ENCODE data around the gene CBX4. TPM values are rescaled to one million over a fixed set of nuclear protein-coding genes. Genes with fewer than 3 reads are reported as not detected.
A peak's percentile ranks its signal among the peaks of the same experiment; 100 is the strongest.

The CBX4 gene
- total and polyA plus RNA-seq, 2 of the 13 experiments (the other 11 are each of a cell fraction or from before 2014, with no cell fraction given), result 25.8 to 50.8 TPM

GRCh38 chr17:79798299-79799173, 40.7 kb downstream of the CBX4 start (continued):
- TF ChIP-seq ZBED4 (CRISPR knock-in tag; IDR thresholded peaks at IDR 0.05; ENCODE audit: borderline replicate concordance) (no peak), ATM (IDR thresholded peaks at IDR 0.05; ENCODE audit: borderline replicate concordance) (no peak), MEF2D (CRISPR knock-in tag; IDR thresholded peaks at IDR 0.05) (no peak; the same call in 1 of the 2 replicates), CREB1 (IDR thresholded peaks at IDR 0.05) (no peak), CREB1 (CRISPR knock-in tag; IDR thresholded peaks at IDR 0.05) (no peak), ZBTB8A (CRISPR knock-in tag; IDR thresholded peaks at IDR 0.05; ENCODE audit: borderline replicate concordance, low read depth) (no peak), ZFP1 (CRISPR knock-in tag; IDR thresholded peaks at IDR 0.05) (no peak), ZNF558 (CRISPR knock-in tag; IDR thresholded peaks at IDR 0.05; ENCODE audit: borderline replicate concordance) (no peak), SMAD1 (CRISPR knock-in tag; IDR thresholded peaks at IDR 0.05; ENCODE audit: borderline replicate concordance, low read depth) (0 out of 2 replicates have a peak, but pooled peaks have one; percentile 60), ZNF891 (CRISPR knock-in tag; IDR thresholded peaks at IDR 0.05) (no peak), ZNF773 (CRISPR knock-in tag; IDR thresholded peaks at IDR 0.05; ENCODE audit: borderline replicate concordance) (no peak), MYNN (CRISPR knock-in tag; IDR thresholded peaks at IDR 0.05; ENCODE audit: low read depth) (0 out of 2 replicates have a peak, but pooled peaks have one; percentile 23), KDM3A (CRISPR knock-in tag; IDR thresholded peaks at IDR 0.05; ENCODE audit: low read depth) (no peak), HES4 (CRISPR knock-in tag; IDR thresholded peaks at IDR 0.05; ENCODE audit: borderline replicate concordance) (peak; percentile 14; the same call in 1 of the 2 replicates), NFE2L1 (CRISPR knock-in tag; IDR thresholded peaks at IDR 0.05; ENCODE audit: borderline replicate concordance) (0 out of 2 replicates have a peak, but pooled peaks have one; percentile 51), PAX8 (CRISPR knock-in tag; IDR thresholded peaks at IDR 0.05; ENCODE audit: borderline replicate concordance) (no peak), KLF16 (CRISPR knock-in tag; IDR thresholded peaks at IDR 0.05) (peak in 1 of 2 experiments; percentile 58; a peak in 1 of 4 replicates), ZNF775 (CRISPR knock-in tag; IDR thresholded peaks at IDR 0.05; ENCODE audit: borderline replicate concordance) (no peak), IKZF5 (CRISPR knock-in tag; IDR thresholded peaks at IDR 0.05) (no peak)
- TF ChIP-seq, protein P1, sequence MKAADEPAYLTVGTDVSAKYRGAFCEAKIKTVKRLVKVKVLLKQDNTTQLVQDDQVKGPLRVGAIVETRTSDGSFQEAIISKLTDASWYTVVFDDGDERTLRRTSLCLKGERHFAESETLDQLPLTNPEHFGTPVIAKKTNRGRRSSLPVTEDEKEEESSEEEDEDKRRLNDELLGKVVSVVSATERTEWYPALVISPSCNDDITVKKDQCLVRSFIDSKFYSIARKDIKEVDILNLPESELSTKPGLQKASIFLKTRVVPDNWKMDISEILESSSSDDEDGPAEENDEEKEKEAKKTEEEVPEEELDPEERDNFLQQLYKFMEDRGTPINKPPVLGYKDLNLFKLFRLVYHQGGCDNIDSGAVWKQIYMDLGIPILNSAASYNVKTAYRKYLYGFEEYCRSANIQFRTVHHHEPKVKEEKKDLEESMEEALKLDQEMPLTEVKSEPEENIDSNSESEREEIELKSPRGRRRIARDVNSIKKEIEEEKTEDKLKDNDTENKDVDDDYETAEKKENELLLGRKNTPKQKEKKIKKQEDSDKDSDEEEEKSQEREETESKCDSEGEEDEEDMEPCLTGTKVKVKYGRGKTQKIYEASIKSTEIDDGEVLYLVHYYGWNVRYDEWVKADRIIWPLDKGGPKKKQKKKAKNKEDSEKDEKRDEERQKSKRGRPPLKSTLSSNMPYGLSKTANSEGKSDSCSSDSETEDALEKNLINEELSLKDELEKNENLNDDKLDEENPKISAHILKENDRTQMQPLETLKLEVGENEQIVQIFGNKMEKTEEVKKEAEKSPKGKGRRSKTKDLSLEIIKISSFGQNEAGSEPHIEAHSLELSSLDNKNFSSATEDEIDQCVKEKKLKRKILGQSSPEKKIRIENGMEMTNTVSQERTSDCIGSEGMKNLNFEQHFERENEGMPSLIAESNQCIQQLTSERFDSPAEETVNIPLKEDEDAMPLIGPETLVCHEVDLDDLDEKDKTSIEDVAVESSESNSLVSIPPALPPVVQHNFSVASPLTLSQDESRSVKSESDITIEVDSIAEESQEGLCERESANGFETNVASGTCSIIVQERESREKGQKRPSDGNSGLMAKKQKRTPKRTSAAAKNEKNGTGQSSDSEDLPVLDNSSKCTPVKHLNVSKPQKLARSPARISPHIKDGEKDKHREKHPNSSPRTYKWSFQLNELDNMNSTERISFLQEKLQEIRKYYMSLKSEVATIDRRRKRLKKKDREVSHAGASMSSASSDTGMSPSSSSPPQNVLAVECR (CRISPR knock-in tag; IDR thresholded peaks at IDR 0.05; ENCODE audit: borderline replicate concordance), result peak; percentile 46
